ENCODE results near the gene OPN4. TPM values are rescaled to one million over a fixed set of nuclear protein-coding genes. Genes with fewer than 3 reads are reported as not detected.

Gene OPN4
- total RNA-seq, 4 donors from 2014 or later, result 0.29 to 0.80 (median 0.35) TPM

- TF ChIP-seq POLR2A (IDR thresholded peaks at IDR 0.05), result no peak
- TF ChIP-seq, protein P1, sequence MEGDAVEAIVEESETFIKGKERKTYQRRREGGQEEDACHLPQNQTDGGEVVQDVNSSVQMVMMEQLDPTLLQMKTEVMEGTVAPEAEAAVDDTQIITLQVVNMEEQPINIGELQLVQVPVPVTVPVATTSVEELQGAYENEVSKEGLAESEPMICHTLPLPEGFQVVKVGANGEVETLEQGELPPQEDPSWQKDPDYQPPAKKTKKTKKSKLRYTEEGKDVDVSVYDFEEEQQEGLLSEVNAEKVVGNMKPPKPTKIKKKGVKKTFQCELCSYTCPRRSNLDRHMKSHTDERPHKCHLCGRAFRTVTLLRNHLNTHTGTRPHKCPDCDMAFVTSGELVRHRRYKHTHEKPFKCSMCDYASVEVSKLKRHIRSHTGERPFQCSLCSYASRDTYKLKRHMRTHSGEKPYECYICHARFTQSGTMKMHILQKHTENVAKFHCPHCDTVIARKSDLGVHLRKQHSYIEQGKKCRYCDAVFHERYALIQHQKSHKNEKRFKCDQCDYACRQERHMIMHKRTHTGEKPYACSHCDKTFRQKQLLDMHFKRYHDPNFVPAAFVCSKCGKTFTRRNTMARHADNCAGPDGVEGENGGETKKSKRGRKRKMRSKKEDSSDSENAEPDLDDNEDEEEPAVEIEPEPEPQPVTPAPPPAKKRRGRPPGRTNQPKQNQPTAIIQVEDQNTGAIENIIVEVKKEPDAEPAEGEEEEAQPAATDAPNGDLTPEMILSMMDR (IDR thresholded peaks at IDR 0.05), result no peak
- no peak for DNase-seq (ENCODE audit: low spot score in 2 of 2)
- intact Hi-C loops (cut with DNase I; ENCODE audit: low total_unique reads), result no loop called here
- WGBS, 2 donors, result 86 to 88% methylated on average over 7 of the region's 7 CpGs
- no peak overlapping the region for H3K4me3 ChIP-seq (ENCODE audit: low read depth, poor library complexity, severe bottlenecking)
Observed at GRCh38 chr10:86665218-86665607, 10.9 kb downstream of the OPN4 start.

DNA sequence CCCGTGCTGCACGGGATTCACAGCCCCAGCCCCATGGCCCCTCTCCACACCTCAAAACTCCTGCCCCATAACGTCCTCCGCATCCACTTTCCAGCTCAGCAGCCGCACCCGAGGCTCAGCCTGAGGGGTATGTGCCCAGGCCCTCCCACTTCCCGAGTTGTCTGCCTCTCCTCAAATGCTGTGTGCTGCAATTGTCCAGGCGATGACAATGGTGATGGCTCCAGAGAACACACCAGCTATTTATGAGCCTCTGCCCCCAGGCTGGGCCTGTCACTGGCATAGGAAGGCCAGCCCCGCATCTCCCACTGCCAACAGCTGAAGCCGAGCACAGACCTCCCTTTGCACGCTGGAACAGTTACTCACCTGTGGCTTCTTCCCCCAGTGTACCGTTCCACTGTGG is 11.5 kb downstream of the OPN4 start:
- TF ChIP-seq, protein P1 (IDR thresholded peaks at IDR 0.05), result no peak
- TF ChIP-seq POLR2A (IDR thresholded peaks at IDR 0.05), result no peak
- intact Hi-C loops (cut with DNase I; ENCODE audit: low total_unique reads), result no loop called here
- H3K4me3 ChIP-seq (ENCODE audit: low read depth, poor library complexity, severe bottlenecking), result no peak overlapping the region
- WGBS, 2 donors, result 73 to 81% methylated on average over 12 of the region's 12 CpGs
- DNase-seq (ENCODE audit: low spot score in 2 of 2), result no peak

DNA sequence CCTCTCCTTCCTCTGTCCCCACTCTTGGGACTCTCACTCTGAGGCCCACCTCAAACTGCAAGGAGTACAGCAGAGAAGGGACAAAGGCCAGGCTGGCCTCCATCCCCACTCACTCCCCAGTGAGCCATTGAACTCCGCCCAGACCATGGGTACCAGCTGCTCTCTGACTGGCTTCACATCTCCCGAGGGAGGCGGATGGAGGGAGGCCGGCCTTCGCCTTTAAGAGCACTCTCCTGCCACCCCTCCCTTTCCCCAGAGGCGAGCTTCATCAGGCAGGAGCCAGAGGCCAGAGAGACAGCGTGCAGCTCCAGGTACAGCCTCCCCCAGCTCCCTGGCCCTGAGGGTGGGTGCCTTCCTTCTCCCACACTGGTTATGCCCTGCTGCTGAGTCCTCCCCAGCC is 12.2 kb downstream of the OPN4 start:
- H3K4me3 ChIP-seq (ENCODE audit: low read depth, poor library complexity, severe bottlenecking), result no peak overlapping the region

DNA sequence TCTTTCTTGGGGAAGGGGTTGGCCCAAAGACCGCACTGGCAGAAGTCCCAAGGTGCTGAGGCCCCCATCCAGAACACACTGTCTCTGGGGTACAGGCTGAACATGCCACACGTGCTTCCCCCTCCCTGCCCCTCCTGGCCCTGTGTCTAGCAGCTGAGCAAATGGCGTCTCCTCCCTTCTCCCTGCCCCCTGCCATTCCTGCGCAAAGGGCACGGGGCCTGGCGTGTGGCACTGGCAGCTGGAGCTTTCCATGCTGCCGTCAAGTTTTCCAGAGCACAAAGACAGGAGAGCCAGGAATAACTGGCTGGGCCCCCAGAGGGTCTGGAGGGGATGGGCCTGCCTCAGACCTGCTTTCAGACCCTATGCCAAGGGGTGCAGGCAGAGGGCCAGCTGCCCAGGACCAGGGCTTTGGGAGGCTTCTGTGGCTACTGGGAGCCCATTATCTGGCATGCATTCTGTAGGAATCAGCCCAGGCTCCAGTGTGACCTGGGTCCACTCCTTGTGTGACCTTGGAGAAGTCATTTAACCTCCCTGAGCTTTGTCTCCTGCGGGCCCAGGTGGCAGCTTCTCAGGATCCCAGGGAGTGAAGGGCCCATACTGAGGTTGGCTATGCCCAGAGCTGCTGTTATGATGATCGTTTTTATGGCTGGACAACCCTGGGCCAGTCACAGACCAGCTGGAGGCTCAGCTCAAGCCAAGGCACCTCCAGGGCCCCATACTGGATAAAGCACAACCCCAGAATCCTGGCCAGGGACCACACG is 13.3 kb downstream of the OPN4 start:
- H3K4me3 ChIP-seq (ENCODE audit: low read depth, poor library complexity, severe bottlenecking), result no peak overlapping the region
- 79 to 81% methylated on average over 7 to 9 of the region's 10 CpGs for WGBS, 2 donors

More for the DNA sequence above, 12.2 kb downstream of the OPN4 start:
- intact Hi-C loops (cut with DNase I; ENCODE audit: low total_unique reads), result no loop called here
- TF ChIP-seq, protein P1 (IDR thresholded peaks at IDR 0.05), result no peak
- TF ChIP-seq POLR2A (IDR thresholded peaks at IDR 0.05), result no peak
- DNase-seq (ENCODE audit: low spot score in 2 of 2), result no peak
- WGBS, 2 donors, result 73 to 88% methylated on average over 7 of the region's 7 CpGs

DNA sequence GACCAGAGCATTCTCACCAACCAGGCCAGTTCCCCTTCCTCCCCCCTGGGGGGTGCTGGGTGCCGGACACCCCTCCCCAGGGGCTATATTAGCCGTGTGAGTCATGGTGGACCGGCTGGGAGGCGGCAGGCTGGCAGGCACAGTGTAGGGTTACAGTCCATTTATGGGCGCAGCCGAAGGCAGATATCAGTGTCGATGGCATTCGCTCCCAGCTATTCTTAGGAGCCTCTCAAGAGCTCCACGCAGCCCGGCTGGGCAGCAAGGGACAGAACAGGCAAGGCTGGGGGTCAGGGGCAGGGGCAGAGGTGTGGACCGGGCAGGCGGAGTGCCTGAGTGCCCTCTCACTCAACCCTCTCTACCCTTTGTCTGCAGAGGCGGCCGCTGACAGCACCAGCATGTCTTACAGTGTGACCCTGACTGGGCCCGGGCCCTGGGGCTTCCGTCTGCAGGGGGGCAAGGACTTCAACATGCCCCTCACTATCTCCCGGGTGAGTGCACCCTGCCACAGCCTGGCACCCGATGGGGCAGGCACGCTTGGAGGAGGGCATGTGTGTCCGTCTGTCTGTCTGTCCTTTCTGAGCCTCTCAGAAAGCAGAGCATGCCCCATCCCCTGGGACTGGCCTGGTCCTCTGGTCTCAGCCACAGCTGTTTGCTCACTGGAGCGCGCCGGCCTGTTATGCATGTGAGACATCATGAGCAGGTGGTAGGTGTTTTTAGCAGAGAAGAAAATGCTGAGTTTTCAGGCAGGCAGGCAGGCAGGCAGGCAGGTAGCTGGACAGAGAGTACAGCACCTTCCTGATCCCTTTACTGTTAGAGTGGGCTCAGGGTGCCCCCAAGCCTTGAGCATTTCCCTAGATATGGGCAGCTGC is 14.2 kb downstream of the OPN4 start, which contains the start of gene LDB3:
Gene LDB3, plus strand, starts transcription at position 215 of the 869 bp plus-strand sequence. Its CDS starts 181 bp downstream, at position 396.
- H3K4me3 ChIP-seq (ENCODE audit: low read depth, poor library complexity, severe bottlenecking), result no peak within 1 kb of the TSS
- 69 to 85% methylated on average over 15 to 22 of the region's 23 CpGs for WGBS, 2 donors
- TF ChIP-seq POLR2A (IDR thresholded peaks at IDR 0.05), result no peak
- TF ChIP-seq, protein P1 (IDR thresholded peaks at IDR 0.05), result no peak
- intact Hi-C loops (cut with DNase I; ENCODE audit: low total_unique reads), result no loop called here
- no peak for DNase-seq (ENCODE audit: low spot score in 2 of 2)

More for the DNA sequence above, 13.3 kb downstream of the OPN4 start:
- DNase-seq (ENCODE audit: low spot score in 2 of 2), result no peak
- TF ChIP-seq, protein P1 (IDR thresholded peaks at IDR 0.05), result no peak
- no peak for TF ChIP-seq POLR2A (IDR thresholded peaks at IDR 0.05)
- intact Hi-C loops (cut with DNase I; ENCODE audit: low total_unique reads), result no loop called here

Data from lower leg skin (tissue), 4 donors.